Activated T-helper 17 cell treated with anti-CD3 and anti-CD28 coated beads, Interleukin-2, amount 50 U/mL, for 72 hours (primary cell): ENCODE measurements around the gene TOP1. TPM values are rescaled to one million over a fixed set of nuclear protein-coding genes. Genes with fewer than 3 reads are reported as not detected.

Experiments
- ATAC-seq: fragments of 150-1000 bp; cut with Tn5 transposase; replicated peaks from 2 replicates; pipeline ENCODE4 v1.10.0; 2021; ENCODE audit warnings: mild to moderate bottlenecking, moderate library complexity
- H3K27ac Mint-ChIP-seq: one replicate; pipeline ENCODE4 v1.8.0; 2022; ENCODE audit warnings: mixed read lengths
- H3K27me3 Mint-ChIP-seq: one replicate; pipeline ENCODE4 v1.8.0; 2022; ENCODE audit warnings: mixed read lengths
- H3K36me3 Mint-ChIP-seq: one replicate; pipeline ENCODE4 v1.8.0; 2022; ENCODE audit warnings: low read depth, mild to moderate bottlenecking, mixed read lengths
- H3K4me1 Mint-ChIP-seq: one replicate; pipeline ENCODE4 v1.8.0; 2022; ENCODE audit warnings: mixed read lengths
- H3K4me3 Mint-ChIP-seq: one replicate; pipeline ENCODE4 v1.8.0; 2022; ENCODE audit warnings: mild to moderate bottlenecking, mixed read lengths
- H3K9me3 Mint-ChIP-seq: one replicate; pipeline ENCODE4 v1.8.0; 2022; ENCODE audit warnings: mixed read lengths
- total RNA-seq, 2 donors: library from RNA; stranded (reverse); gene quantifications; one replicate each; pipeline ENCODE4 v1.2.3, GENCODE V29; 2022

Gene TOP1
- total RNA-seq, 2 donors from 2014 or later: 62.4 to 82.8 TPM

GRCh38 chr20:41165001-41165882 is 136.6 kb downstream of the TOP1 start:
- no peak for ATAC-seq
- Mint-ChIP-seq H3K27ac (peak overlapping the region; percentile 78), H3K27me3 (no peaks in the 10 kb centered on the region)

GRCh38 chr20:41166201-41167117 is 137.8 kb downstream of the TOP1 start:
- ATAC-seq: no peak
- peak overlapping the region; percentile 87 for H3K27ac Mint-ChIP-seq
- no peaks in the 10 kb centered on the region for H3K27me3 Mint-ChIP-seq
- H3K9me3 Mint-ChIP-seq: no peaks in the 10 kb centered on the region
- H3K4me1 Mint-ChIP-seq: peaks cover 41% of the 10 kb centered on the region
- peaks cover 100% of the 10 kb centered on the region for H3K36me3 Mint-ChIP-seq
- H3K4me3 Mint-ChIP-seq: peak overlapping the region; percentile 6

More at GRCh38 chr20:41165001-41165882, 136.6 kb downstream of the TOP1 start:
- Mint-ChIP-seq H3K36me3 (peaks cover 100% of the 10 kb centered on the region), H3K4me1 (peaks cover 45% of the 10 kb centered on the region), H3K4me3 (no peak overlapping the region), H3K9me3 (no peaks in the 10 kb centered on the region)

- peak overlapping the region; percentile 6 for H3K4me3 Mint-ChIP-seq
- H3K27ac Mint-ChIP-seq: peak overlapping the region; percentile 87
- no peaks in the 10 kb centered on the region for H3K9me3 Mint-ChIP-seq
- peak; percentile 16 for ATAC-seq
- peaks cover 42% of the 10 kb centered on the region for H3K4me1 Mint-ChIP-seq
- H3K27me3 Mint-ChIP-seq: no peaks in the 10 kb centered on the region
- peaks cover 100% of the 10 kb centered on the region for H3K36me3 Mint-ChIP-seq
Observed at GRCh38 chr20:41167118-41167470, 138.5 kb downstream of the TOP1 start.

- Mint-ChIP-seq H3K4me3 (peak overlapping the region; percentile 6), H3K27ac (peak overlapping the region; percentile 87), H3K9me3 (no peaks in the 10 kb centered on the region), H3K36me3 (peaks cover 100% of the 10 kb centered on the region), H3K4me1 (peaks cover 42% of the 10 kb centered on the region), H3K27me3 (no peaks in the 10 kb centered on the region)
- ATAC-seq: peak; percentile 32
Observed at GRCh38 chr20:41167481-41168253, 139.0 kb downstream of the TOP1 start.

GRCh38 chr20:41168281-41169161 is 139.9 kb downstream of the TOP1 start:
- Mint-ChIP-seq H3K27me3 (no peaks in the 10 kb centered on the region), H3K9me3 (no peaks in the 10 kb centered on the region)
- ATAC-seq: no peak

GRCh38 chr20:41169162-41169690 is 140.6 kb downstream of the TOP1 start:
- Mint-ChIP-seq H3K9me3 (no peaks in the 10 kb centered on the region), H3K4me1 (peaks cover 33% of the 10 kb centered on the region), H3K4me3 (no peak overlapping the region), H3K27ac (peak overlapping the region; percentile 48), H3K27me3 (no peaks in the 10 kb centered on the region), H3K36me3 (peaks cover 100% of the 10 kb centered on the region)
- no peak for ATAC-seq

More at GRCh38 chr20:41168281-41169161, 139.9 kb downstream of the TOP1 start:
- Mint-ChIP-seq H3K36me3 (peaks cover 100% of the 10 kb centered on the region), H3K4me3 (no peak overlapping the region), H3K27ac (peak overlapping the region; percentile 87), H3K4me1 (peaks cover 41% of the 10 kb centered on the region)

GRCh38 chr20:41169791-41170351 is 141.2 kb downstream of the TOP1 start:
- H3K4me3 Mint-ChIP-seq: no peak overlapping the region
- peaks cover 35% of the 10 kb centered on the region for H3K4me1 Mint-ChIP-seq
- peaks cover 100% of the 10 kb centered on the region for H3K36me3 Mint-ChIP-seq
- peak; percentile 46 for ATAC-seq
- peak overlapping the region; percentile 48 for H3K27ac Mint-ChIP-seq
- no peaks in the 10 kb centered on the region for H3K27me3 Mint-ChIP-seq
- no peaks in the 10 kb centered on the region for H3K9me3 Mint-ChIP-seq

GRCh38 chr20:41170386-41171105 is 141.9 kb downstream of the TOP1 start:
- Mint-ChIP-seq H3K36me3 (peaks cover 100% of the 10 kb centered on the region), H3K27me3 (no peaks in the 10 kb centered on the region), H3K9me3 (no peaks in the 10 kb centered on the region), H3K4me1 (peaks cover 37% of the 10 kb centered on the region), H3K27ac (peak overlapping the region; percentile 48), H3K4me3 (no peak overlapping the region)
- ATAC-seq: no peak

- Mint-ChIP-seq H3K27ac (peak overlapping the region; percentile 48), H3K27me3 (no peaks in the 10 kb centered on the region), H3K36me3 (peaks cover 100% of the 10 kb centered on the region), H3K9me3 (no peaks in the 10 kb centered on the region), H3K4me1 (peaks cover 32% of the 10 kb centered on the region), H3K4me3 (no peak overlapping the region)
- ATAC-seq: no peak
Observed at GRCh38 chr20:41171736-41172295, 143.2 kb downstream of the TOP1 start.

GRCh38 chr20:41172296-41173140 is 143.9 kb downstream of the TOP1 start:
- peak; percentile 6 for ATAC-seq
- H3K4me1 Mint-ChIP-seq: peaks cover 25% of the 10 kb centered on the region
- no peak overlapping the region for H3K4me3 Mint-ChIP-seq
- H3K27ac Mint-ChIP-seq: peak overlapping the region; percentile 75
- H3K9me3 Mint-ChIP-seq: no peaks in the 10 kb centered on the region
- peaks cover 100% of the 10 kb centered on the region for H3K36me3 Mint-ChIP-seq
- H3K27me3 Mint-ChIP-seq: no peaks in the 10 kb centered on the region

GRCh38 chr20:41173161-41173721 is 144.6 kb downstream of the TOP1 start:
- peaks cover 96% of the 10 kb centered on the region for H3K36me3 Mint-ChIP-seq
- H3K27me3 Mint-ChIP-seq: no peaks in the 10 kb centered on the region
- no peaks in the 10 kb centered on the region for H3K9me3 Mint-ChIP-seq
- H3K4me1 Mint-ChIP-seq: peaks cover 25% of the 10 kb centered on the region
- H3K27ac Mint-ChIP-seq: peak overlapping the region; percentile 75
- no peak overlapping the region for H3K4me3 Mint-ChIP-seq
- ATAC-seq: peak; percentile 70
